ENCODE results near the gene SV2C. TPM values are rescaled to one million over a fixed set of nuclear protein-coding genes. Genes with fewer than 3 reads are reported as not detected.

Gene SV2C
- polyA plus RNA-seq, 3 donors: 0.06 to 0.10 (median 0.07) TPM

GRCh38 chr5:76099756-76100155 lies 16.6 kb downstream of the SV2C start:
- no peak for DNase-seq (ENCODE audit: low read depth in 3 of 3, low spot score in 2 of 3)

GRCh38 chr5:76104027-76104426 lies 20.8 kb downstream of the SV2C start:
- peak in 1 of 3 donors; percentile 52 for DNase-seq (ENCODE audit: low read depth in 3 of 3, low spot score in 2 of 3)

- no peak for DNase-seq (ENCODE audit: low read depth in 3 of 3, low spot score in 2 of 3)
These were observed 23.0 kb downstream of the SV2C start for GRCh38 chr5:76106149-76106548.

DNA sequence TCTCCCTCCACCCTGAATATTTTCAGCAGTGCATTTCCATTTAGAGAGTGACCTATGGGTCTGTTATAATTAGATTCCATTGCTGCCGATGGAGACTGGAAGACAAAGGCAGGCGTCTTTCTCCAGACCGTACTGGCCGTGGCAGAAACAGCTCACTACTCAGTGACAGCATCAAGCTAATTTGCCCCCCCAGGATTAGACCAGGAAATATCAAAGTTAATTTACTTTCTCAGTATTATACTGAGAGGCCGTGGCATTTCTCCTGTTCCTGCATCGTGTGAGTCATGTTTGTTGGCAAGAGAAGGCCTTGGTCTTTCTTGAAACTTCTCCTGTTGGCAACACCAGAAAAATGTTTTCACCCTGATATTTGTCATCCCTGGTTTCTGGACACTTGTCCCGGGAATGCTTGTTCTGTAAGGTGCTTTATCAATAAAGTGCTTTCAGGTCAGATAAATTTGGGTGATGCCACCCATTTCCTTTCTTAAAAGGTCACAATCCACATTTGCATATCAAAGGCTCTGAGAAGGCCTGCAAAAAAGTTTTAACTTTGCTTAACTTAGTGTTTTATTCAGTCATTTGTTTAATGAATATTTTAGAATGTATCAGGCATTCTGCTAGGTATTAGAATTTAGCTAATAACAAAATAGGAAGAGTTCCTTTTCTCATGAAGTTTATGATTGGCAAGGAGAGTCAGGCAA lies 28.4 kb downstream of the SV2C start:
- DNase-seq (ENCODE audit: low read depth in 3 of 3, low spot score in 2 of 3): no peak

DNA sequence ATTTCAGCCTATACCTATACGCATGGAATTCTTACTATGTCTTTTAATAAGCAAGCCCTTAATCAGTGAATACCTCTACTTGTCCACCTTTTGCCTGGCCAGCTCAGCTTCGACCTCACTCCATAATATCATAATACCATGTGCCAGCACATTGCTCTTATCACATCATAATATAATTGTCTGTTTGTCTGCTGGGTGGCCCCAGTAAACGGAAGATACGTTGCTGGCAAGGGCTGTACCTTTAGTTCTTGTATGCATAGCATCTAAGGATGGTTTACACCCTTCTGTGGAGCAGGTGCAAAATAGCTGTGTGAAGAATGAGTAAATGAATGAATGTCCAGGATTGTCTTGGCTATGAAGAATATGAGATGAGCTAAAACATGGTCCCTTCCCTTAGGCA lies 29.9 kb downstream of the SV2C start:
- DNase-seq (ENCODE audit: low read depth in 3 of 3, low spot score in 2 of 3): no peak

- DNase-seq (ENCODE audit: low read depth in 3 of 3, low spot score in 2 of 3): no peak
These were observed 31.1 kb downstream of the SV2C start for GRCh38 chr5:76114179-76114851.

- DNase-seq (ENCODE audit: low read depth in 3 of 3, low spot score in 2 of 3): no peak
These were observed 42.2 kb downstream of the SV2C start for GRCh38 chr5:76125346-76125745.

DNA sequence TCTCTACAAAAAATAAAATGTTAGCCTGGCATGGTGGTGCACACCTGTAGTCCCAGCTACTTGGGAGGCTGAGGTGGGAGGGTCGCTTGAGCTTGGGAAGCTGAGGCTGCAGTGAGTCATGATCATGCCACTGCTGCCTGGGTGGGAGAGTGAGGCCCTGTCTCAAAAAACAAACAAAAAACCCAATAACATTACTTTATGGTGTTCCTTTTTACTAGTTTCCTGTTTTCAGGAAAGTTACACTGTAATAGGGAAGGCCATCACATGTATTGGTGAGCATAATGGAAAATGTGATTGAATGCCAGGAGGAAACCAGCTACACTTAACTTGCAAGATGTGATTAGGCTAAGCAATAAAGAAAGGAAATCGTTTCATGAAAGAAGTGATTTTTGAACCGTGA lies 42.7 kb downstream of the SV2C start:
- DNase-seq (ENCODE audit: low read depth in 3 of 3, low spot score in 2 of 3): no peak

DNA sequence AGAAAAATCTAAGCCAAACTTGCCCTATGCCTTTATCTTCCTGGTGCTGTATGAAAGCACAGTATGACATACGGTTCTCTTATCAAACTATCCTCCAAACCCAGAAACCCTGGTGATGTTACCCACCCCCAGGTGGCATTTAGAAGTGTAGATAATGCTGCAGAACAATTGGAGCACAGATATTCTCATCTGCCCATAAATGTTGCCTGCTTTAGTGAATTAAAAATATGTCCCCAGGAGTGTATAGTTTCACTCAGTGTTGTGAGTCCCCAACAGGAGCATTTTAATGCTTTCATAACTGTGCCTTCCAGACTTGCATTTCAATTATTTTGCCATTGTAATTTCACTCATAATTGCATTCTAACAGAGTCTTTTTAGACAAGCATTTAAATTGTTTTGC lies 50.8 kb downstream of the SV2C start:
- DNase-seq (ENCODE audit: low read depth in 3 of 3, low spot score in 2 of 3): no peak

GRCh38 chr5:76134646-76135045 lies 51.5 kb downstream of the SV2C start:
- no peak for DNase-seq (ENCODE audit: low read depth in 3 of 3, low spot score in 2 of 3)

GRCh38 chr5:76137887-76138542 lies 54.8 kb downstream of the SV2C start:
- no peak for DNase-seq (ENCODE audit: low read depth in 3 of 3, low spot score in 2 of 3)

DNA sequence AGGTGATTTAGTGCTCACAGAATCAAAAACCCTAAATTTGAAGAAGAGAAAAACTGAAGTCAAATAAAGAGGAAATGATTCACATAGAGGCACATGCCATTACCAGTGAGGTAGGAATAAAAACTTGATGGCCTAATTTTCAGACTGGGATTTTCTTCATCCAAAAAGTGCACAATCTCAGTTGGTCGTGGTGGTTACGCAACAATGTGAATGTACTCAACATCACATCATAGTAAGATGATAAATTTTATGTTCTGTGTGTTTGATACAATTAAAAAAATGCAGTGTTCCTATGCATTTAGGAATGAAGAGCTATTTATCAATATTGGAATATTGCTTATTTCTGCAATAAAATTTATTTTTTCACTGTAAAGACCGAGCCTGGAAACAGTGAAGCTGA lies 60.7 kb downstream of the SV2C start:
- no peak for DNase-seq (ENCODE audit: low read depth in 3 of 3, low spot score in 2 of 3)

DNA sequence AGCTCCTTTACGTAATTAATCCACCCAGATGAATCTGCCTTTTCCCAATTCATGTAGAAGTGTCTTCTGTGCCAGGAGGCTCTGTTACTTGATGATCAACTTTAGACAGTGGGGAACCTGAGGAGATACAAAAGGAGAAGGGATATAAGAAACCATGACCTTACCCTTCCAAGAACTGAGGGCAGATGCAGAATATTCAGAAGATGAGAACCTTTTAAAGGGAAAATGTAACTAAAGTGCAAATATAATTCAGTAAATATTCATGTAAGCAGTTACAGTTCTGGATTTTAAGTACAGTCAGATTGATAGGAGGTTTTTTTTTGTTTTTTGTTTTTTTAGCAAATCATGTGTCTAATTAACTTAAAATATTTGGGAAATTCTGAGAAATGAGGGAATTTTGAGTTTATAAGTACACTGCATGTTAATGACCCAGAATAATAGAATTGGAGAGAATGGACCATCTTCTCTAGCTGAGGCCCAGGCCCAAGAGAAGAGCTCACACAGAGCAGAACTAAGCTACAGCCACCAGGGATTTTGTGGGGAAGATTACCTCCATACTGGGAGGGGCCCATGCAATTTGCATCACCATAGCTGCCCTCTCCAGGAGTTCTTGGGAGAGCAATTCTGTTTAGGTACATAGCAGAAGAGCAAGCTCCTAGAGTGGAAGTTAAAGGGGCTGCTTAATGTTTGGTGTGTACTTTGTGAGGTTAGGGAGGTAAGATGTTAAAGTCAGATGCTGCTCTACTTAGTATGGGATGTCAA lies 61.5 kb downstream of the SV2C start:
- DNase-seq (ENCODE audit: low read depth in 3 of 3, low spot score in 2 of 3): no peak

DNA sequence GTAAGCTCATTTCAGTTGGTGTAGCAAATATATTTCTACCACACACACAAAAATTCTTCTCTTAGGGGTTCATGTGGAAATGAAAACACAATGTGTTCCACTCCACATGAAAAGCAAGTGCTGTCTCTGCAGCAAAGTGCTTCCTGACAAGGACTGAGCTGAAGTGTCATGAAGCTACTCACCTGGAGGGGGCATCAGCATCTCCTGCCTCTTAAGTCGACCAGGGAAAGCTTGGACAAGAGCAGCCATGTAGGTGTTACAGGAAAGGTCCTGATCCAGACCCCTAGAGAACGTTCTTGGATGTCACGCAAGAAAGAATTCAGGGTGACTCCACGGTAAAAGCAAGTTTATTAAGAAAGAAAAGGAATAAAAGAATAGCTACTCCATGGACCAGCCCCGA lies 62.8 kb downstream of the SV2C start:
- DNase-seq (ENCODE audit: low read depth in 3 of 3, low spot score in 2 of 3): no peak

GRCh38 chr5:76149636-76150035 lies 66.5 kb downstream of the SV2C start:
- no peak for DNase-seq (ENCODE audit: low read depth in 3 of 3, low spot score in 2 of 3)

DNA sequence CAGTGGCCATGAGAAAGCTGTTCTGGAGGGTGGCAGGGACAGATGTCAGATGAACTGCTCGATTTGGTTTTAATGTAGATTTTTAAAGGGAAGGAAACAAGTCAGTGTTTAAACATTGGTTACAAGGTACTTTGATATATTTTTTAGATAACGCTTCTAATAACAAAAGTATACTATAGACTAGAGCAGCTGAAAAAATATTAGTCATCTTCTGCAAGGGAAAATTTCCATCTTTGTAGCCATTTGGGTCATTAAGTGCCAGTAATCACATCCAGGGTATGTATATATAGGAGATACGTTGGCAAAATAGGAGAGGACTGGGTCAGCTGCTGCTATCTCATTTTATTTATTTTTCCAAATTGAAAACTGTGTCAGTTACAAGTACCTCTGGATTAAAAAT lies 69.0 kb downstream of the SV2C start:
- DNase-seq (ENCODE audit: low read depth in 3 of 3, low spot score in 2 of 3): no peak

DNA sequence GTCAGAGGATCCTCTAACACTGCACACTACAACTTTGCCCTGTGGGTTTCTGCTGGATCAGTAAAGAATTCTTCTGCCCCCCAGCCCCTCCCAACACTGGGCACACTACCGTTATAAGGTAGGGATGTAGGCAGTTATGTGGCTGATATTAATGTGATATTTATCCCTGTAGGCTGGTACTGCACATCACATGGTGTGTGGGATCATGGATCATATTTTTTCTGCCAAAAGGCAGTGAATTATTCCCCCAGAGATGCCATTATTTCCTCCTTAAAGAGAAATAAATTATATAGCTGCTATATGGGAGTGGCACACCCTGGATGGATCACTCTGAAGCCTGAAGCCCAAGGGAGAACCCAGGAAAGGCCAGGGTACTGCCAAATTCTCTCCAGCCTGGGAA lies 69.5 kb downstream of the SV2C start:
- no peak for DNase-seq (ENCODE audit: low read depth in 3 of 3, low spot score in 2 of 3)

DNA sequence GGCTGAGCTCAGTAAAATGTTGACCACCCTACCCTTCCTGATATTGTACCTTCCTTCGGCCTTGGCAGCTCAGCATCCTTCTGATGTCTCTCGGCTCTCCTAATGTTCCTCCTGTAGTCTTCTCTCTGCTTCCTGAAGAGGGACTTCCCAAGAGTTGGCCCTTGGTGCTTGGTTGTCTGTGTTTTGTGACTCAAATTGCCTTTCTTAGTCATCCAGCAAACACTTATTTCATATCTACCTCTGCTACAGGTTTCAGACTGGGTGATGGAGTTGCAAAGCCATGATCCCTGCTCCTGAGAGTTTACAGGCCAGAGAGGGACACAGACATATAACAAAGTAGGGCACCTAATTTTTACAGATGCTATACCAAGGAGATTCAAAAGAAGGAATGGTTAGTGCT lies 70.1 kb downstream of the SV2C start:
- no peak for DNase-seq (ENCODE audit: low read depth in 3 of 3, low spot score in 2 of 3)

- no peak for DNase-seq (ENCODE audit: low read depth in 3 of 3, low spot score in 2 of 3)
These were observed 71.0 kb downstream of the SV2C start for GRCh38 chr5:76154009-76154690.

- DNase-seq (ENCODE audit: low read depth in 3 of 3, low spot score in 2 of 3): no peak
These were observed 72.4 kb downstream of the SV2C start for GRCh38 chr5:76155536-76155935.

DNA sequence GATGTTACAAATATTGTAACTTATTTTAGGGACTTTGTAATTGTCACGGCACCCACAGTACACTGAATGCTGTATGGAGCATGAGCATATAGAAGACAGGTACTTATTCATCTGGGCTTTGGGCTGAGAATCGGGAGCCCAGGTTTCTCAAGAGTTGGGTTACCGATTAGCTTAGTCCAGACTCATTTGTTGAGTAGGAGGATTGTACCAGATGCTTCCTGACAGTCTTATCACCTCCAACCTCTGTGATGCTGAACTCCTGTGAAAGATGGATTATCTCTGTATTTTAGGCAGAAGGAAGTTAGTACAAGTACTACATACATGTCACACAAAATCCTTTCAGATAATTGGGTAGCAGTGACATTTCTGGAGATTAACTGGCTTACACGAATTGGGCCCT lies 79.2 kb downstream of the SV2C start:
- DNase-seq (ENCODE audit: low read depth in 3 of 3, low spot score in 2 of 3): no peak

Data from right renal cortex interstitium (tissue), 3 donors.